Measurements from ENCODE around the gene GPR17. TPM values are rescaled to one million over a fixed set of nuclear protein-coding genes. Genes with fewer than 3 reads are reported as not detected.
A peak's percentile ranks its signal among the peaks of the same experiment; 100 is the strongest.

The GPR17 gene
- total and polyA plus RNA-seq, 2 donors (not counting 1 experiment from before 2014, with no cell fraction given) = 0.06 TPM; not detected in 1

- Histone ChIP-seq H3K36me3 (replicated peaks in 1 of 2; ENCODE audit: control extremely low read depth in 1 of 2, control insufficient read depth in 1 of 2, extremely low read depth in 1 of 2, insufficient read depth in 2 of 2, low read length in 1 of 2) (no peaks in the 10 kb centered on the region), H3K27ac (ENCODE audit: low read length in 2 of 2) (no peak overlapping the region), H2AFZ (ENCODE audit: insufficient read depth, low read depth, low read length, poor library complexity, severe bottlenecking) (no peak overlapping the region), H3K4me3 (ENCODE audit: control extremely low read depth in 1 of 5, extremely low read depth in 1 of 5, insufficient read depth in 1 of 5, low read depth in 2 of 5, low read length in 4 of 5) (no peak overlapping the region), H3K4me2 (replicated peaks; ENCODE audit: low read depth, low read length, poor library complexity, severe bottlenecking) (no peak overlapping the region), H3K27me3 (replicated peaks in 1 of 4; ENCODE audit: control extremely low read depth in 1 of 4, control insufficient read depth in 3 of 4, insufficient read depth in 4 of 4, low read length in 3 of 4) (no peaks in the 10 kb centered on the region), H4K20me1 (ENCODE audit: control insufficient read depth, insufficient read depth, low read length, poor library complexity, severe bottlenecking) (no peaks in the 10 kb centered on the region), H3K9ac (ENCODE audit: low read length) (no peak overlapping the region), H3K79me2 (ENCODE audit: control insufficient read depth, insufficient read depth, low read length) (no peaks in the 10 kb centered on the region), H3K4me1 (ENCODE audit: control insufficient read depth in 2 of 2, insufficient read depth in 2 of 2, low read length in 2 of 2) (peaks cover 52 to 88% of the 10 kb centered on the region in 2 donors), H3K9me3 (ENCODE audit: control extremely low read depth in 1 of 3, control insufficient read depth in 2 of 3, insufficient read depth in 1 of 3, low read length in 2 of 3) (no peaks in the 10 kb centered on the region)
- Mint-ChIP-seq H3K4me1 (peaks cover 83% of the 10 kb centered on the region), H3K9me3 (ENCODE audit: insufficient read depth) (no peaks in the 10 kb centered on the region), H3K27ac (peak overlapping the region; percentile 89), H3K27me3 (no peaks in the 10 kb centered on the region), H3K4me3 (no peak overlapping the region)
- no peak for TF ChIP-seq EZH2 (IDR thresholded peaks at IDR 0.05; ENCODE audit: borderline replicate concordance, insufficient read depth, low read depth, low read length, poor library complexity, severe bottlenecking)
- no peak for TF ChIP-seq CTCF (IDR thresholded peaks at IDR 0.05)
- no peak for DNase-seq
- 93% methylated on average over 15 of the region's 17 CpGs for WGBS (ENCODE audit: insufficient coverage)
- intact Hi-C loops (cut with micrococcal nuclease) = no loop called here
- no peak for ATAC-seq (ENCODE audit: low read depth)
- CTCF ChIA-PET = interaction anchor here (1.2 to 4.1 kb wide), 2 partner anchors 20 to 21 kb away, joined by 7 to 22 read pairs; no protein-coding TSS in a partner anchor
- POLR2A ChIA-PET = interaction anchor here (0.8 kb wide), 1 partner anchor 13 kb away, joined by 3 read pairs; no protein-coding TSS in a partner anchor
Measured at GRCh38 chr2:127628767-127629614, 17.0 kb upstream of the GPR17 start.

- Histone ChIP-seq H3K9me3 (ENCODE audit: control extremely low read depth in 1 of 3, control insufficient read depth in 2 of 3, insufficient read depth in 1 of 3, low read length in 2 of 3) (no peaks in the 10 kb centered on the region), H3K27me3 (replicated peaks in 1 of 4; ENCODE audit: control extremely low read depth in 1 of 4, control insufficient read depth in 3 of 4, insufficient read depth in 4 of 4, low read length in 3 of 4) (no peaks in the 10 kb centered on the region), H3K4me3 (ENCODE audit: control extremely low read depth in 1 of 5, extremely low read depth in 1 of 5, insufficient read depth in 1 of 5, low read depth in 2 of 5, low read length in 4 of 5) (no peak overlapping the region), H2AFZ (ENCODE audit: insufficient read depth, low read depth, low read length, poor library complexity, severe bottlenecking) (no peak overlapping the region), H3K4me1 (ENCODE audit: control insufficient read depth in 2 of 2, insufficient read depth in 2 of 2, low read length in 2 of 2) (peaks cover 58 to 89% of the 10 kb centered on the region in 2 donors), H3K36me3 (replicated peaks in 1 of 2; ENCODE audit: control extremely low read depth in 1 of 2, control insufficient read depth in 1 of 2, extremely low read depth in 1 of 2, insufficient read depth in 2 of 2, low read length in 1 of 2) (no peaks in the 10 kb centered on the region), H4K20me1 (ENCODE audit: control insufficient read depth, insufficient read depth, low read length, poor library complexity, severe bottlenecking) (no peaks in the 10 kb centered on the region), H3K79me2 (ENCODE audit: control insufficient read depth, insufficient read depth, low read length) (no peaks in the 10 kb centered on the region), H3K27ac (ENCODE audit: low read length in 2 of 2) (no peak overlapping the region), H3K9ac (ENCODE audit: low read length) (no peak overlapping the region), H3K4me2 (replicated peaks; ENCODE audit: low read depth, low read length, poor library complexity, severe bottlenecking) (peak overlapping the region; percentile 71)
- intact Hi-C loops (cut with micrococcal nuclease) = no loop called here
- ATAC-seq (ENCODE audit: low read depth) = no peak
- ChIA-PET CTCF (interaction anchor here (3.2 to 4.1 kb wide), 2 partner anchors 19 to 38 kb away, joined by 21 to 22 read pairs; no protein-coding TSS in a partner anchor), POLR2A (interaction anchor here (0.8 to 2.5 kb wide), 2 partner anchors 10 to 12 kb away, joined by 3 to 10 read pairs; no protein-coding TSS in a partner anchor)
- no peaks in the 10 kb centered on the region for H3K27me3 Mint-ChIP-seq
- 90% methylated on average over 9 of the region's 9 CpGs for WGBS (ENCODE audit: insufficient coverage)
- DNase-seq = no peak
- peak overlapping the region; percentile 89 for H3K27ac Mint-ChIP-seq
- no peaks in the 10 kb centered on the region for H3K9me3 Mint-ChIP-seq (ENCODE audit: insufficient read depth)
- peaks cover 85% of the 10 kb centered on the region for H3K4me1 Mint-ChIP-seq
- H3K4me3 Mint-ChIP-seq = no peak overlapping the region
- TF ChIP-seq CTCF (IDR thresholded peaks at IDR 0.05) = no peak
- no peak for TF ChIP-seq EZH2 (IDR thresholded peaks at IDR 0.05; ENCODE audit: borderline replicate concordance, insufficient read depth, low read depth, low read length, poor library complexity, severe bottlenecking)
Measured at GRCh38 chr2:127629637-127630036, 16.3 kb upstream of the GPR17 start.

All from B cell (primary cell).